Activated T-cell treated with anti-CD3 and anti-CD28 coated beads, Interleukin-2, amount 50 U/mL, for 48 hours (primary cell): ENCODE measurements around the gene PLCL2.

Experiments
- DNase-seq, 2 experiments: peaks; one replicate each; pipeline ENCODE4 v3.0.0-alpha.2; 2020

The PLCL2 gene

GRCh38 chr3:16884748-16885592 is at the start of gene PLCL2:
Gene PLCL2 (plus strand): TSS chr3:16884955. CDS start chr3:16885040, 85 bp downstream.
- peak; percentile 75 to 76 for DNase-seq

GRCh38 chr3:16836505-16837237 is 48.1 kb upstream of the PLCL2 start:
- DNase-seq: no peak

- DNase-seq: no peak
Observed at GRCh38 chr3:16837602-16838001, 47.2 kb upstream of the PLCL2 start.

GRCh38 chr3:16838561-16838960 is 46.2 kb upstream of the PLCL2 start:
- no peak for DNase-seq

GRCh38 chr3:16839271-16840100 is 45.3 kb upstream of the PLCL2 start:
- DNase-seq: no peak

- DNase-seq: no peak
Observed at GRCh38 chr3:16840101-16840424, 44.7 kb upstream of the PLCL2 start.

GRCh38 chr3:16841041-16841753 is 43.6 kb upstream of the PLCL2 start:
- DNase-seq: no peak

GRCh38 chr3:16841904-16842271 is 42.9 kb upstream of the PLCL2 start:
- peak in 1 of 2 experiments; percentile 35 for DNase-seq

GRCh38 chr3:16842272-16843270 is 42.2 kb upstream of the PLCL2 start:
- peak; percentile 73 to 79 for DNase-seq

GRCh38 chr3:16844222-16844621 is 40.5 kb upstream of the PLCL2 start:
- no peak for DNase-seq

GRCh38 chr3:16844791-16845190 is 40.0 kb upstream of the PLCL2 start:
- no peak for DNase-seq

- DNase-seq: no peak
Observed at GRCh38 chr3:16846373-16847080, 38.2 kb upstream of the PLCL2 start.

- no peak for DNase-seq
Observed at GRCh38 chr3:16848007-16848406, 36.7 kb upstream of the PLCL2 start.

- peak; percentile 50 to 63 for DNase-seq
Observed at GRCh38 chr3:16849229-16849628, 35.5 kb upstream of the PLCL2 start.

GRCh38 chr3:16849795-16850194 is 35.0 kb upstream of the PLCL2 start:
- DNase-seq: no peak

GRCh38 chr3:16855497-16855896 is 29.3 kb upstream of the PLCL2 start:
- no peak for DNase-seq

GRCh38 chr3:16860234-16860633 is 24.5 kb upstream of the PLCL2 start:
- no peak for DNase-seq

- no peak for DNase-seq
Observed at GRCh38 chr3:16861432-16861831, 23.3 kb upstream of the PLCL2 start.

GRCh38 chr3:16864610-16865313 is 20.0 kb upstream of the PLCL2 start:
- no peak for DNase-seq

GRCh38 chr3:16865335-16865734 is 19.4 kb upstream of the PLCL2 start:
- no peak for DNase-seq
